Measurements from ENCODE around the gene RTP1.
"Not testable (repeated sequence)": the region's sequence is repeated elsewhere in the genome, so short reads cannot be mapped to it uniquely, and the experiment has no call there.

RTP1 gene

GRCh38 chr3:187197335-187197649 lies at the start of gene RTP1:
RTP1 (plus strand) TSS chr3:187197486; CDS start chr3:187197516, 30 bp downstream.
- peak; percentile 69 for DNase-seq (ENCODE audit: low spot score)

GRCh38 chr3:187150186-187150585 lies 47.1 kb upstream of the RTP1 start:
- no peak for DNase-seq (ENCODE audit: low spot score)

- DNase-seq (ENCODE audit: low spot score), result no peak
Observed at GRCh38 chr3:187150599-187150998, 46.7 kb upstream of the RTP1 start.

GRCh38 chr3:187161556-187161955 lies 35.7 kb upstream of the RTP1 start:
- DNase-seq (ENCODE audit: low spot score), result no peak

- no peak for DNase-seq (ENCODE audit: low spot score)
Observed at GRCh38 chr3:187162265-187162953, 34.9 kb upstream of the RTP1 start.

- peak; percentile 83 for DNase-seq (ENCODE audit: low spot score)
Observed at GRCh38 chr3:187165144-187165543, 32.1 kb upstream of the RTP1 start.

- no peak for DNase-seq (ENCODE audit: low spot score)
Observed at GRCh38 chr3:187166750-187167149, 30.5 kb upstream of the RTP1 start.

- DNase-seq (ENCODE audit: low spot score), result no peak
Observed at GRCh38 chr3:187167777-187168176, 29.5 kb upstream of the RTP1 start.

GRCh38 chr3:187169231-187169960 lies 27.9 kb upstream of the RTP1 start:
- DNase-seq (ENCODE audit: low spot score), result no peak

- DNase-seq (ENCODE audit: low spot score), result not testable (repeated sequence)
Observed at GRCh38 chr3:187170911-187171310, 26.4 kb upstream of the RTP1 start.

- no peak for DNase-seq (ENCODE audit: low spot score)
Observed at GRCh38 chr3:187172929-187173328, 24.4 kb upstream of the RTP1 start.

GRCh38 chr3:187181454-187182170 lies 15.7 kb upstream of the RTP1 start:
- no peak for DNase-seq (ENCODE audit: low spot score)

GRCh38 chr3:187183210-187183862 lies 13.9 kb upstream of the RTP1 start:
- DNase-seq (ENCODE audit: low spot score), result no peak

- no peak for DNase-seq (ENCODE audit: low spot score)
Observed at GRCh38 chr3:187183903-187184302, 13.4 kb upstream of the RTP1 start.

GRCh38 chr3:187185759-187186158 lies 11.5 kb upstream of the RTP1 start:
- peak; percentile 47 for DNase-seq (ENCODE audit: low spot score)

GRCh38 chr3:187186375-187186774 lies 10.9 kb upstream of the RTP1 start:
- DNase-seq (ENCODE audit: low spot score), result no peak

- DNase-seq (ENCODE audit: low spot score), result no peak
Observed at GRCh38 chr3:187186801-187187421, 10.4 kb upstream of the RTP1 start.

GRCh38 chr3:187188931-187189330 lies 8.4 kb upstream of the RTP1 start:
- DNase-seq (ENCODE audit: low spot score), result no peak

- no peak for DNase-seq (ENCODE audit: low spot score)
Observed at GRCh38 chr3:187191271-187191670, 6.0 kb upstream of the RTP1 start.

- no peak for DNase-seq (ENCODE audit: low spot score)
Observed at GRCh38 chr3:187193181-187193580, 4.1 kb upstream of the RTP1 start.

- DNase-seq (ENCODE audit: low spot score), result no peak
Observed at GRCh38 chr3:187196573-187197334, 532 bp upstream of the RTP1 start.
